GM21367 (cell line): Measurements from ENCODE around the gene MYF6.
"Not testable (repeated sequence)": the region's sequence is repeated elsewhere in the genome, so short reads cannot be mapped to it uniquely, and the experiment has no call there.

Experiments
- ATAC-seq: cut with Tn5 transposase; IDR thresholded peaks from one replicate; pipeline ENCODE4 v1.9.1; 2021; ENCODE audit not compliant: unreplicated experiment

MYF6 gene

DNA sequence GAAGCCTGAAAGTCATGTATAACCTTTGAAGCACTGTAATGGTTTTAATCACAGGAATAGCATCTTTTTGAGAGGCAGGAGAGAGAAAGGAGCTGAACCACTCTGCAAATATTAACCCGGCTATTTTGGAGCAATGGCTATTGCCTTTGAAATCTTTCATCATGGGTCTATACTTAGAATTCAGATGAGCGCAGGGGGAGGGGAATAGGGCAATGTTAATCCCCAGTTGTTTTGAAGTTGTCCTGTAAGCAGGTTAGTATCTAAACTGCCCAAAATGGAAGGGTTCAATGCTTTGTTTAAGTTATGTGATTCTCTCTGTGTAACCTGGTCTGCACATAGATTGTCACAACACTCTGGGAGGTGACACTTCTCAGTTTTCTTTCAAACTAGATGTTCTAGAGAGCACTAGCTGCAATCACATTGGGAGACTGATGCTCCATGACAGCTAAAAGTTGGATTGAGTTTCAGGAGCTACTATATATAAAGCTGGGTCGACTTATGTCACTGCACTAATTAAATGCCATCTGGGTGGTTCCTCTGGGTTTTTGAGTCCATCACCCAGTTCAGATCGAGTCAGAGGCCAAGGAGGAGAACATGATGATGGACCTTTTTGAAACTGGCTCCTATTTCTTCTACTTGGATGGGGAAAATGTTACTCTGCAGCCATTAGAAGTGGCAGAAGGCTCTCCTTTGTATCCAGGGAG, at the start of gene MYF6:
Gene MYF6, plus strand, starts transcription at position 509 of the 704 bp plus-strand sequence. Its CDS starts 86 bp downstream, at position 595.
- no peak for ATAC-seq

DNA sequence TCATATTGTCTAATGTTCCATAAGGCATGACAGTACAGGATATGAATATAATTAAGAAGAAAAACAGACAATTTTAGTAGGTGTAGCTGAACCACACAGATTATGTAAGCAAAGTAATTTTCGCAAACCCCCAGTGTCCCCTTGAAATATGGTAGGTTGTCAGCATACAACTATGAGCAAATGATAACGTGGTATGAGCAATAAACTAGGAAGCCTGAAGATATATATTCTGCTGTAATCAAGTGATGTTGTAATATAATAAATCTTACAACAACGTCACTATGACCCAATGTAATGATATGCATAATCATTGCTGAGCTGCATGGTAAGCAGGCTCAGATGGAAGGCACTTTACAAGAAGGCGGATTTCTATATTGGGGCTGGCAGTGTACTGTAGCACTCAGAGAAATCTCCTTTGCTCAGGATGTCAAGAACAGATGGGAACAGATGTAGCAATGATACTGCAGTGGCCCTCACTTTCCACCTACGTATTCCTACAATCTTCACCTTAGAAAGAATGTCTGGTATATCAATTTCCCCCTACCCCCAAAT, 47.8 kb upstream of the MYF6 start:
- ATAC-seq, result no peak

DNA sequence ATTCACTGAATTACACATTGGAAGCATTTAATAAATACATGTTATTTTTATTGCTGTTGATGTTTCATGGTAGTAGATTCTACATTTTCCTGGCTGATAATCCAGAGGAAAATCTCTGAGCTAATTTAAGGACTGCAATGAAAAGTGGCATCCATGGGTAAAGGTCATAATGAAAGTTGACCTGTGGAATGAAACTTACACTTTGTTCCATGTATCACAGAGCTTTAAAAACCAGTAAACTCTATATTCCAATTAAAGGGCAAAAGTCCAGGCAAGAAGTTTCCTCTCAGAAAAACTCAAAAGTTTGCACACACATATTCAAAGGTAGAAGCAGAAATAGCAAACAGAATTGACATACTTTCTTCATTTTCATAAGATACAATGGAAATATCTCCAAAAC, 44.8 kb upstream of the MYF6 start:
- no peak for ATAC-seq

DNA sequence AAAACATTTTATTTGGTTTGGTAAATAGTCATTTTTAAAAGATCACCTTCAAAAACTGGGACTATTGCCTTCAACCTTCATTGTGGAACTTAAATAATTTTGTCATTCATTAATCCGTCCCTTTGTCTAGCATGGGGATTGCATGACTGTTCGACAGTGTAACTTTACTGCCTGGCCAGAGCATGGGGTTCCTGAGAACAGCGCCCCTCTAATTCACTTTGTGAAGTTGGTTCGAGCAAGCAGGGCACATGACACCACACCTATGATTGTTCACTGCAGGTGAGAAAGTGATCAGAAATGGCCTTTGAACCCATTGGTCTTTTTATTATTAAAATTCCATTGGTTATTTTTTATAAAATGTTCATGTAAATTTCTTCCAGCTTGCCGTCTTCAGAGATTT, 37.2 kb upstream of the MYF6 start:
- ATAC-seq, result no peak

- ATAC-seq, result not testable (repeated sequence)
Observed at GRCh38 chr12:80676042-80676636, 31.3 kb upstream of the MYF6 start.

GRCh38 chr12:80676856-80677255, 30.6 kb upstream of the MYF6 start:
- no peak for ATAC-seq

GRCh38 chr12:80677994-80678393, 29.4 kb upstream of the MYF6 start:
- no peak for ATAC-seq

- no peak for ATAC-seq
Observed at GRCh38 chr12:80679346-80680131, 27.9 kb upstream of the MYF6 start.

GRCh38 chr12:80681287-80681686, 26.1 kb upstream of the MYF6 start:
- peak; percentile 67 for ATAC-seq

- no peak for ATAC-seq
Observed at GRCh38 chr12:80681786-80682185, 25.6 kb upstream of the MYF6 start.

DNA sequence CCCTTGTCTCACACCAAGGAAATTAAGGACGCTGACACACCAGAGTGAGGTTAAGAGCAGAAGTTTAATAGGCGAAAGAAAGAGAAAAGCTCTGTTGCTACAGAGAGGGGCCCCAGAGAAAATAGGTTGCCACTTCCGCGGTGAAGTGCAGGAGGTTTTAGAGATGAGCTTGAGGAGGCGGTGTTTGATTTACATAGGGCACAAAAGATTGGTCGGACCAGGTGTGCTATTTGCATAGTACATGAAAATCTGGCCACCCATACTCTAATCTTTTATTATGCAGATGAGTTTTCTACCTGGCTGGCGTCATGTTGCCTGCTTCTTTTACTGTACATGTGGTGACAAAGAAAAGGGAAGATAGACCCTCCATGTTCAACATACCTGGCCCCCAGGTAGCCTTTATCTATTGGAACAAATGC, 23.3 kb upstream of the MYF6 start:
- ATAC-seq, result no peak

DNA sequence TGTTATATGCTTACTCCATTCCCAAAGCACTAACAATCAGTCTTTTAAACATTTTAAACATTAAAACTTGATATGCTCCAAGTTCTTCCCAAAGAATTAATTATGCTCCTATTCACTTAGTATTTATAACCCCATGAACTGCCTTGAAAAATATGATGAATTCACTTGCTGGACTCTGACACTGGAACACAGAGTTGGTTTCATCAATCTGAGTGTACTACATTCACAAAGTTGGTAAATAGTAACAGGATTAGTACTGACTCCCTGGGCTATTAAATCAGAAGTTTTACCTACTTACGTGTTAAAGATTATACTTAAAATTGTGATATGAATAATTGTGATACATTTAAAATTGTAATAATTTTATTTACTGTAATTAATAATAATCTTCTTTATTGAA, 17.3 kb upstream of the MYF6 start:
- ATAC-seq, result no peak

- no peak for ATAC-seq
Observed at GRCh38 chr12:80690513-80690912, 16.9 kb upstream of the MYF6 start.

- peak; percentile 73 for ATAC-seq
Observed at GRCh38 chr12:80692114-80692513, 15.3 kb upstream of the MYF6 start.

DNA sequence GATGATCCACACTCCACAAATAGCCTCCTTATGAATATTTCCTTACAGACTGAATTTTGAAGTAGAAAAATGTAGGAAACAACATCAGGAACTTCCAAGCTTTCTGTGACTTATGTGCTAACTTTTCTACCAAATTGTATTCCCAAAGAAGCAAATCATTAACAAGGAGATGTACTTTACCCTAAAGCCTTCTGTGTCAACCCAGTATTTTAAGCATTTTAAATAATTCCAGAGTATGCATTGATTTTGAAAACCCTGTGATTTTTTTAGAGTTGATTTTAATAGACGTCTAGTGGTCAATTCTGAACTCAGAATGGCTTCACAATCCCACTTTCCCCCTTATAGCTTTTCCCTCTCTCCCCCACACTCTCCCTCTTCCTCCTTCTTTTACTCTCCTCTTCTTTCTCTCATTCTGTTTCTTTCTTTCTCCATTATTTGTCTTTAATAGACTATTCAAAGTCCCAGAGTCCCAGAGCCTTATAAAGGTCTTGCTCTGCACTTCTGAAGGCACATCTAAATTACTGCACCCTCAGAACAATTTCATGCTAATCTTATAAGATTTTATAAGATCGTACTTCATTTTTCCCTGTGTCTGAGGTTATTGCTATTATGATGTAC, 10.1 kb upstream of the MYF6 start:
- no peak for ATAC-seq

DNA sequence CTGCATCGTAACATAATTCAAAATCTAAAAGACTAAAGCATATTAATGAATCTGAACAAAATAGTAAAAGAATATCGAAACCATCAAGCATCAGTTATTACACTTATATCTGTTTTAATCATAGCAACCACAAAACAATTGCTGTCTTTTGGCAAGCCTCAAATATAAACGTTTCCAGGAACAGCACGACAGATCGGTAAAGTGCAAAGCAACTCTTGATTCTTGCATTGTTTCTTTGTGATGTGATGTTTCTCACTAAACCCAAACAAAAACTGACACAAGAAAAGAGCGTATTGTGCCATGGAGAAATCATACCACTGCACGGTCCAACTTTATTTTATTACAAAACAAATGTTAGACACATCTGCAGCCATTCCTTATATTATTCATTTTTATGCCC, 9.2 kb upstream of the MYF6 start:
- ATAC-seq, result no peak

DNA sequence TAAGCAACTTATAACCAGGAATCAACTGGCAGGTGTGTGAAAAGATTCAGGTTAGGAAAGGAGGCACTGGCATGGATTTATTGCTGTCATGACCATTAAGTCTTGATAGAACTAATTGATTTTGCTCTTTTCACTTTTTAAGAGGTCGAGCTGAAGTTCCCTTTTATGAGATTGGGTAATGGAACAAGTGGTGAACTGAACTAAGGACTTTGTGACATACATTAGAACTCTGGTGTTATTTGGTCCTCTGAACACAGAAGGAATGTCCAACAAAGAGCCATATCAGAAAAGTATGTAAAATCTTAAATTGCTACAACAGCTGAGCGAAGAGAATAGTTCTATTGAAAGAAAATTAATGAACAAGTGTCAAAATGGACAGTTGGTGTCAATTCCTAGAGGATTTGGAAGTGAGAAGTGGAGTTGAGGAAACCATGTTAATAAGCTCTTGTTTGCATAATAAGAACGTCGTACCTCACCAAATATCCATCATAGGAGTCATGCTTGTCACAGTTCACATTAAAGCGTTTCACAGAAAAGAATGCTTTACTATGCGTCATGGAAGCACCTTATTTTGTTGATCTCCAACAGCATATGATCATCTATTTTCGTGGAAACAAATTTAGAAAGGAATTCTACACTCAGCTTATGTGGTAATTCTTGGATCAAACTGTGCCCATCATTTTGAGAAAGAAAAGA, 8.4 kb upstream of the MYF6 start:
- no peak for ATAC-seq

- no peak for ATAC-seq
Observed at GRCh38 chr12:80700327-80700726, 7.1 kb upstream of the MYF6 start.

- ATAC-seq, result no peak
Observed at GRCh38 chr12:80701388-80701787, 6.0 kb upstream of the MYF6 start.

DNA sequence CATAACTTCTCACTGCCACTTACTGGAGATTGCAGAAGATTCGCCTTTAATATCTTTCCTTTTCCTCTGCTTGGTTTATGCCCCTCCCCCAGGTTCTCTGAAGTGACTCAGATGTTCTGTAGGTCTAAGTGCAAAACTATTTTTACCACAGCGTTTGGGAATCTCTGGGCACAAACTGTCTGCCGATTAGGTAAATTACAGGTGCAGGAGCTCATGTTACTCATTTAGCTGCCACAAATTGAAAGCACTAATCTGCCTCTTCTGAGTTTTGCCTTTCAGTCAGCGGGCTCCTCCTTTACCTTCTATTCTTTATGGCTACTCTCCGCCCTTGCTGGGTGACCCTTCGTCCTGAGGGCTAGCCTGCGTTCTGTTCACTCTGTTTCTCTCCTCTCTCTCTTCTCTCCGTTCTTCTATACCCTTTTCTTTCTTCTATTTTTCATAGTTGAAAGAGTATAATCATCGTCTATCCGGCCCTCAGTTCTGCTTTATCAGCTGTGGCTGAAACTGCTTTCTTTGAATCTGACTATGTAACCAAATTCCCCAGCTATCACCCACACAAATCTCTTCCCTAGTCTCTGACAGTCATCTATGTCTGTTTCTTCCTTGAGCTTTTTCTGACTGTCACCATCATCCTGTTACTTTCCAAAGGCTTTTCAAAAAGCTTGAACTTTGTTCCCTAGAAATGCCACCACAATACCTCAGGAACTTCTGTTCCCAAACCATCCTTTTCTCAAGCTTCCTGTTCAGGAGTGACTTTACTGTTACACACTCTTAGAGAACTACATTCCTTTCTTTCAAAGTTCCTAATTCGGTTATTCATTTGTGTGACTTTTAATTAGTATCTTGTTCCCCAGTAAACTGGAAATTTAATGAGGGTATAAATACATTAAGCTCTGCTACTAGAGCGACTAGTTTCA, 4.3 kb upstream of the MYF6 start:
- ATAC-seq, result peak; percentile 81
